ENCODE measurements around the gene IFT52.
"Not testable (repeated sequence)": the region's sequence is repeated elsewhere in the genome, so short reads cannot be mapped to it uniquely, and the experiment has no call there.

IFT52 gene

GRCh38 chr20:43568706-43569105 lies 22.0 kb upstream of the IFT52 start:
- DNase-seq (ENCODE audit: low read depth) = no peak

DNA sequence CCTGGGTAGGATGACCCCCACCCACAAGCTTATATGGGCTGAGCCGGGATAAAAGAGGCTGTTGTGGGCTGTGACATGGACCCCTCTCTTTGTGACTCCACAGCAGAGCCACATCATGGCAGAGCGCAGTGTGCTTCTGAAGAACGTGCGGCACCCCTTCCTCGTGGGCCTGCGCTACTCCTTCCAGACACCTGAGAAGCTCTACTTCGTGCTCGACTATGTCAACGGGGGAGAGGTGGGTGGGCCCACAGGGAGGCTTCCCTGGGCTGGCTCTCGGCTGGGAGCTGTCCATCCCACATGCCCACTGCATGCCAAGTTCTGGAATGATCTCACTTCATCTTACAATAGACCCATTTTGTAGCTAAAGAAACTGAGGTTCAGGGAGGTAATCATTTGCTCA lies 21.5 kb upstream of the IFT52 start:
- no peak for DNase-seq (ENCODE audit: low read depth)

DNA sequence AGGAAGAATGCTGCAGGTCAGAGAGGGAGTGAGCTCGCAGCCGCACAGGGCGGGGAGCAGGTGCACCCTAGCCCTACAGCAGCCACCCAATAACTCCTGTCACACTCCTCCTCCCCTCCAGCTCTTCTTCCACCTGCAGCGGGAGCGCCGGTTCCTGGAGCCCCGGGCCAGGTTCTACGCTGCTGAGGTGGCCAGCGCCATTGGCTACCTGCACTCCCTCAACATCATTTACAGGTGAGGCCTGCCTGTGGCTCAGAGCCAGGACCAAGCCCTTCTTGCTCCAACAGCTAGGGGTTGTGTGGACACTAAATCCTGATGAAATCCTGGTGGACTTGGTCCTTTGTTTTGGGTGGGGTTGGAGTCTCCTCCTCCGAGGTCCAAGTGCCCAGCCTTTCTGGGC lies 20.2 kb upstream of the IFT52 start:
- DNase-seq (ENCODE audit: low read depth) = no peak

DNA sequence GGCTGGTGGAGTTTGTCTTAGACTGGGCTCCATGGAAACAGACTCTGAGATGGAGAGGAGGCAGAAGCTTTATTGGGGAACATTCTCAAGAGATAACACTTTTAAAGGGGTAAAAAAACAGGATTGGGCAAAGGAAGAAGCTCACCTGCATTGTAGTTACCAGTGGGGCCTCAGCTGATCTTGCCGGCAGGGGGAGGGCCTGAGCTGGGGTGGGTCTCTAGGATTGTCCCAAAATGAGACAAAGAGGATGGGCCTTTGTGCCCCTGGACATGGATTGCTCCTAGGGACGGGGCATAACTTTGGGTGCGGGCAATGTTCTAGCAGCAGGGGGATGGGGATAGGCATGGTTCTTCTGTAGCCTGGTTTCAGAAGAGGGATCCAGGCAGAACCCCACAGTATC lies 19.4 kb upstream of the IFT52 start:
- no peak for DNase-seq (ENCODE audit: low read depth)

GRCh38 chr20:43571771-43572170 lies 19.0 kb upstream of the IFT52 start:
- DNase-seq (ENCODE audit: low read depth) = no peak

- no peak for DNase-seq (ENCODE audit: low read depth)
Measured at GRCh38 chr20:43572891-43573290, 17.8 kb upstream of the IFT52 start.

- DNase-seq (ENCODE audit: low read depth) = no peak
Measured at GRCh38 chr20:43576108-43576507, 14.6 kb upstream of the IFT52 start.

- DNase-seq (ENCODE audit: low read depth) = no peak
Measured at GRCh38 chr20:43579861-43580793, 10.6 kb upstream of the IFT52 start.

DNA sequence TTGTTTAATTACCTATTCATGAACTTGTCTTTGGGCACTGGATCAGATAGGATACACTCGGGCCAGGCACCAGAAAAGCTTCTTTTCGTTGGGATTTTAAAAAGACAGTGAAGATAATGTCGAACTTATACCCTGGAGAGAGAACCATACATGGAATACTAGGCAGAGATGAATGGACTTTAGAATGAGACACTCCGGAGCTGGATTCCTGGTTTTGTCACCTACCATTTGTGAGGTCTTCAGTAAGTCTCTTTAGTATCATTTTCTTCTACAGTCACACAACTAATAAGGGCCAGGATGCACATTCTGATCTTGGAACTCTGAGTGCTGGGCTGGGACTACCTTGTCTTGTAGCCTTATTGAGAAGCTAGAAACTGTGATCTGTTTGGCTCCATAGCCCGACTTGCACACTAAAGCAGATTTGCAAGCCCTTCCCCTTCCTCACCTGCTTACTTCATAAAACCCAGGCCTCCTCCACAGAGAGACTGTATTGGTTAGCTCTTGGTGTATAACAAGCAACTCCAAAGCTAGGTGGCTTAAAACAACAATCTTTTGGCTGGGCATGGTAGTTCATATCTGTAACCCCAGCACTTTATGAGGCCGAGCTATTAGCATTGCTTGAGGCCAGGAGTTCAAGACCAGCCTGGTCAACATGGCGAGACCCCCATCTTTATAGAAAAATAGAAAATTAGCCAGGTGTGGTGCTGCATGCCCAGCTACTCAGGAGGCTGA lies 7.4 kb upstream of the IFT52 start:
- no peak for DNase-seq (ENCODE audit: low read depth)

DNA sequence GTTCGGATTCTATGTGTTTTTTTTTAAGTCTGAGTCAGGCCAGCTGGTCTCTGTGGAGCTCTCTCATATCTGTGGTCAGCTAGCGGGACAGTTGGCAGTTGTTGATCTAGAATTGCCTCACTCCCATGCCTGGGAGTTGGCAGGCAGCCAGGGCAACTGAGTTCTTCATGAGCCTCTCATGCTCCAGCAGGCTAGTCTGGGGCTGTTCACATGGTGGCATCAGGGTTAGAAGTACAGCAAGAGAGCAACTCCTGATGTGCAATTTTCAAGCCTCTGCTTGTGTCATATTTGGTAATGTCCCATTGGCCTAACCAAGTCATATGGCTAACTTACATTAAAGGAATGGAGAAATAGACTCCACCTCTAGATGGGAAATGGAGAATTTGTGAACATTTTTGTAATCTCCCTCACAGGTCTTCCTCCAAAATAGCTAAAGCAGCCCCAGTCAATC lies 6.7 kb upstream of the IFT52 start:
- DNase-seq (ENCODE audit: low read depth) = no peak

- no peak for DNase-seq (ENCODE audit: low read depth)
Measured at GRCh38 chr20:43584448-43585136, 6.1 kb upstream of the IFT52 start.

GRCh38 chr20:43586641-43587040 lies 4.1 kb upstream of the IFT52 start:
- DNase-seq (ENCODE audit: low read depth) = no peak

- DNase-seq (ENCODE audit: low read depth) = not testable (repeated sequence)
Measured at GRCh38 chr20:43588526-43588925, 2.2 kb upstream of the IFT52 start.

- no peak for DNase-seq (ENCODE audit: low read depth)
Measured at GRCh38 chr20:43590036-43590391, 723 bp upstream of the IFT52 start.

DNA sequence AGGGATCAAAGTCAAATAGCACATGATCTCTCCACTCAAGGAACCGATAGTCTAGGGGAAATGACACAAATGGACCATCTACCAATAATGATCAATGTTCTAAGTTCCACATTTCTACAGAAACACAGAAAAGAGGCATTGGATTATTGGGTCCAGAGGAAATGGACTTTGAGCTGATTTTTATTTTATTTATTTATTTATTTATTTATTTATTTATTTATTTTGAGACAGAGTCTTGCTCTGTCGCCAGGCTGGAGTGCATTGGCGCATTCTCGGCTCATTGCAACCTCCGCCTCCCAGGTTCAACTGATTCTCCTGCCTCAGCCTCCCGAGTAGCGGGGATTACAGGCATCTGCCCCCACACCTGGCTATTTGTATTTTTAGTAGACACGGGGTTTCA lies 11.2 kb downstream of the IFT52 start:
- DNase-seq (ENCODE audit: low read depth) = not testable (repeated sequence)

GRCh38 chr20:43603124-43603523 lies 12.4 kb downstream of the IFT52 start:
- no peak for DNase-seq (ENCODE audit: low read depth)

DNA sequence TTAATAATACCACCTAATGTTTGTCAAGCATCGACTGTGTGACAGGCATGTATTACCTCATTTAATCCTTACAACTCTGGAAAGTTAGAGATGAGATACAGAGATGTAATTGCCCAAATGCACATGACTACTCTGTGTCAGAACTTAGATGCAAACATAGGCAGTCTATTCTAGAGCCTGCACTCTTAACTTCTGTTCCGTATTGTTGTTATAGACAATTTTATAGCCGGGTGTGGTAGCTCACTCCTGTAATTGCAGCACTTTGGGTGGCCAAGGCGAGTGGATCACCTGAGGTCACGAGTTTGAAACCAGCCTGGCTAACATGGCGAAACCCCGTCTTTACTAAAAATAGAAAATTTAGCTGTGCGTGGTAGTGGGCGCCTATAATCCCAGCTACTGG lies 15.0 kb downstream of the IFT52 start:
- DNase-seq (ENCODE audit: low read depth) = no peak

GRCh38 chr20:43607278-43607677 lies 16.5 kb downstream of the IFT52 start:
- not testable (repeated sequence) for DNase-seq (ENCODE audit: low read depth)

GRCh38 chr20:43631598-43631997 lies 40.9 kb downstream of the IFT52 start:
- no peak for DNase-seq (ENCODE audit: low read depth)

DNA sequence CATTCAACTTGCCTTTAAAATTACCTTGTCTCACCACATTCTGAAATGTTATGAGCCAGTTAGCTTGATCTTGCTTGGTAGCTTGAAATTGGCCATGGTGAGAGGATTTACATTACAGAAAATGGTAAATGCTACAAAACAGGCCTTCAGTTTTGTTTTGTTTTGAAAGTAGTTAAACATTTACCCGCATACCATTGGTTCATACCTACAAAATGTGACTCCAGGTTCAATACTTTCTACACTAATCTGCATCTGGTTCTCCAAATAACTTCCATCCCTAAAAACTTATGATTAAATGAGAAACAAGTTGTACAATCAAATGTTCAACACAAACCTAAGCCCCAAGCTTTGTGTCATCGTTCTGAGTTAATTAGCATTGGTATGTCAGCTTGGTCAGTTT lies 45.7 kb downstream of the IFT52 start:
- DNase-seq (ENCODE audit: low read depth) = no peak

- DNase-seq (ENCODE audit: low read depth) = no peak
Measured at GRCh38 chr20:43642548-43642947, 51.8 kb downstream of the IFT52 start.

- DNase-seq (ENCODE audit: low read depth) = no peak
Measured at GRCh38 chr20:43650997-43651525, 60.3 kb downstream of the IFT52 start.

All from activated T-helper 9 cell treated with anti-CD3 and anti-CD28 coated beads, Interleukin-2, amount 50 U/mL, for 16 hours (primary cell).